Omental fat pad (tissue), 4 donors: ENCODE data around the gene TNFSF9. TPM values are rescaled to one million over a fixed set of nuclear protein-coding genes. Genes with fewer than 3 reads are reported as not detected.

Experiments
- ATAC-seq: fragments of 150-250 bp; one replicate; pipeline ENCODE4 v1.9.1; 2016; ENCODE audit warnings: mild to moderate bottlenecking, moderate library complexity; ENCODE audit not compliant: low FRiP score
- DNase-seq: peaks from one replicate; pipeline ENCODE4 v3.0.0-alpha.2; 2019; ENCODE audit warnings: low spot score
- total RNA-seq, 4 donors: library from RNA; depleted of rRNA; stranded (reverse); fragments of >200 nt; gene quantifications; one replicate each; pipeline ENCODE4 v1.1.0, GENCODE V29; 2016
- TF ChIP-seq, protein P1 (sequence below), 3 donors: fragments of 450-650 bp; IDR thresholded peaks; one replicate each; pipeline ENCODE4 v1.5.1; 2016 to 2017; ENCODE audit warnings: antibody characterized with exemption in 3 of 3, mild to moderate bottlenecking in 3 of 3, moderate library complexity in 2 of 3

TNFSF9 gene
- total RNA-seq, 4 donors from 2014 or later, result 0.94 to 4.2 (median 1.4) TPM

DNA sequence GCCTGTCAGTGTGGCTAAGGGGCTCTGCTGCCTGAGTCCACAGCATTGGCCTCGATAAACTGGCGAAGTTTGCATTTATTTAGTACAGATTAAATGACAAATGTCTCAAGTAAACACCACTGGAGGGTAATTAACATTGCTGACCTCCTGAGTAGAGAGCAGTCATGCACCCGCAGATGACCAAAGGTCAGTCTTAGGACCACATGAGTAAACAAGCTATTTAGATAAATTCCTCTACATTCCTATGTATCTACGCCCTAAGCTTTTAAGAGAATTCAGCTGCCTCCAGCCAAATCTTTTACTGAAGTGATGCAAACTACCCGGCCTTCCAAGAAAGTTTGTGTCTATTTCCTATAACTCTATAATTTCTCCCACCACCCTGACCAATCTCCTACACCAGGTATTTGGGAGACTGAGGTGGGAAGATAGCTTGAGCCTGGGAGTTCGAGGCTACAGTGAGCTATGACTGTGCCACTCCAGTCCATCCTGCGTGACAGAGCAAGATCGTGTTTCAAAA lies 37.2 kb downstream of the TNFSF9 start:
- ATAC-seq, result no peak
- TF ChIP-seq, protein P1, sequence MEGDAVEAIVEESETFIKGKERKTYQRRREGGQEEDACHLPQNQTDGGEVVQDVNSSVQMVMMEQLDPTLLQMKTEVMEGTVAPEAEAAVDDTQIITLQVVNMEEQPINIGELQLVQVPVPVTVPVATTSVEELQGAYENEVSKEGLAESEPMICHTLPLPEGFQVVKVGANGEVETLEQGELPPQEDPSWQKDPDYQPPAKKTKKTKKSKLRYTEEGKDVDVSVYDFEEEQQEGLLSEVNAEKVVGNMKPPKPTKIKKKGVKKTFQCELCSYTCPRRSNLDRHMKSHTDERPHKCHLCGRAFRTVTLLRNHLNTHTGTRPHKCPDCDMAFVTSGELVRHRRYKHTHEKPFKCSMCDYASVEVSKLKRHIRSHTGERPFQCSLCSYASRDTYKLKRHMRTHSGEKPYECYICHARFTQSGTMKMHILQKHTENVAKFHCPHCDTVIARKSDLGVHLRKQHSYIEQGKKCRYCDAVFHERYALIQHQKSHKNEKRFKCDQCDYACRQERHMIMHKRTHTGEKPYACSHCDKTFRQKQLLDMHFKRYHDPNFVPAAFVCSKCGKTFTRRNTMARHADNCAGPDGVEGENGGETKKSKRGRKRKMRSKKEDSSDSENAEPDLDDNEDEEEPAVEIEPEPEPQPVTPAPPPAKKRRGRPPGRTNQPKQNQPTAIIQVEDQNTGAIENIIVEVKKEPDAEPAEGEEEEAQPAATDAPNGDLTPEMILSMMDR (IDR thresholded peaks at IDR 0.05), result no peak
- DNase-seq, result no peak

DNA sequence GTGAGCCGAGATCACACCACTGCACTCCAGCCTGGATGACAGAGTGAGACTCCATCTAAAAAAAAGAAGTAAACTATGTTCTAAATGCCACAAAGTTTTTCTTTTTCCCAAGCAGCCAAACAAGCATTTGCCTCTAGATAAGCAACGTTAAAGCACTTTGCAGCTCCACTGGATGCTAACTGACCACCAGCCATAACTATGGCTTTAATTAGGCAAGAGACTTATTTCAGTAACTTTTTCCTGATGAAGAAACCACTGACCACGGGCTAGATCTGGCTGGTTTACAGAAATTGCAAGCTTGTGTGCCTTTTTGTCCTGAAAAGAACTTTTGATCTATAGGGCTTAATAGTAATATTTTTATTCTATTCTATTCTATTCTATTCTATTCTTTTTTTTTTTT lies 38.0 kb downstream of the TNFSF9 start:
- DNase-seq (no peak), ATAC-seq (no peak)
- TF ChIP-seq, protein P1 (IDR thresholded peaks at IDR 0.05), result no peak

DNA sequence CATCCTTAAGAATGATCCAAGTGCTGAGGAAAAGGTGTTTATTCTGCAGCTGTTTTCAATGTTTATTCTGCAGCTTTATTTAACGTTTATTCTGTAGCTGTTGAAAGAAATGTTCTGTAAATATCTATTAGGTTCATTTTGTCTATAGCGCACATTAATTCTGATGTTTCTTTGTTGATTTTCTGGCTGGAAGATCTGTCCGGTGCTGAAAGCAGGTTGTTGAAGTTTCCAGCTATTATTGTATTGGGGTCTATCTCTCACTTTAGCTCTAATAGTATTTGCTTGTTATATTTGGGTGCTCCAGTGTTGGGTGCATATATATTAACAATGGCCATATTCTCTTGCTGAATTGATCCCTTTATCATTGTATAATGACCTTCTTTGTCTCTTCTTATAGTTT lies 39.9 kb downstream of the TNFSF9 start:
- no peak for ATAC-seq
- DNase-seq, result no peak
- TF ChIP-seq, protein P1 (IDR thresholded peaks at IDR 0.05), result no peak

DNA sequence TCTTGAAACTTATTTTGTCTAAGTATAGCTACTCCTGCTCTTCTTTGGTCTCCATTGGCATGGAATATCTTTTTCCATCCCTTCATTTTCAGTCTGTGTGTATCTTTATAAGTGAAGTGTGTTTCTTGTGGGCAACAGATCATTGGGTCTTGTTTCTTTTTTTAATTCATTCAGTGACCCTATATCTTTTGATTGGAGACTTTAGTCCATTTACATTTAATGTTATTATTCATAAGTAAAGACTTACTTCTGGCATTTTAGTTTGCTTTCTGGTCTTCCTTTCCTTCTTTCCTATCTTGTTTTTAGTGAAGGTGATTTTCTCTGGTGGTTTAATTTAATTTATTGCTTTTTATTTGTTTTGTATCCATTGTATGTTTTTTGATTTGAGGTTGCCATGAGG lies 40.3 kb downstream of the TNFSF9 start:
- DNase-seq, result no peak
- no peak for ATAC-seq

DNA sequence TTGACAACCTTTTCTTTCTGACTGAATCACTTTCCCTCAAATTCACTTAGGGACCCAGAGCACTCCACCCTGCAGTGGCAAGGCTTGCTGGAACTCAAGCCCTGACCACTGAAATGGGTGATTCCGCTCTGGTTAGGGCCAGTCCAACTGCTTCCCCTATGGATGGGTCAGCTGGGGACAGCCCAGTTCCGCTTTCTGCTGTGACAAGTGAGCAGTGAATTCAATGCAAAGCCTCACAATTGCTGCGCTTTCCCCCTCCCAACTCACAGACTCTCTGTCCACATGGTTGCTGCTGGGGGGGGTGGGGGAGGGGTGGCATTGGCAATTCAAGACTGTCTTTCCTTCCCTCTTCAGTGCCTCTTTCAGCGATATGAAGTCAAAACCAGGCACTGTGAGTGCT lies 41.4 kb downstream of the TNFSF9 start:
- DNase-seq (no peak), ATAC-seq (no peak)
- TF ChIP-seq, protein P1 (IDR thresholded peaks at IDR 0.05), result no peak

More for the DNA sequence above, 40.3 kb downstream of the TNFSF9 start:
- TF ChIP-seq, protein P1 (IDR thresholded peaks at IDR 0.05), result no peak

DNA sequence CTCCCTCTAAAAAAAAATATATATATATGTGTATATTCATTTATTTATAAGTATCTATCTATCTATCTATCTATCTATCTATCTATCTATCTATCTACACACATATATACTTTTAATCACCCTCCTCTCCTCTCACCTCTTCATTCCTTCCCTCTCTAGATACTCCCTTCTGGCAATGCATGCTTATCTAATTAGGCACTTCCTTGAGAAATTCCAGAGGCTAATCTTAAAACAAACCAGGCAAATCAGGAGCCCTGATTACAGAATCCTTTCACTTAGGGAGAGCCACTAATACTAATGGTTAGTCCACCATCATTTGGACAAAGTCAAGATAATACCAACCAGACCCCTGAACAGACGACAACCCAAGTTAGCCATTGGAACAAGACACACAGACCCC lies 42.5 kb downstream of the TNFSF9 start:
- TF ChIP-seq, protein P1 (IDR thresholded peaks at IDR 0.05), result no peak
- DNase-seq, result no peak
- ATAC-seq, result no peak

DNA sequence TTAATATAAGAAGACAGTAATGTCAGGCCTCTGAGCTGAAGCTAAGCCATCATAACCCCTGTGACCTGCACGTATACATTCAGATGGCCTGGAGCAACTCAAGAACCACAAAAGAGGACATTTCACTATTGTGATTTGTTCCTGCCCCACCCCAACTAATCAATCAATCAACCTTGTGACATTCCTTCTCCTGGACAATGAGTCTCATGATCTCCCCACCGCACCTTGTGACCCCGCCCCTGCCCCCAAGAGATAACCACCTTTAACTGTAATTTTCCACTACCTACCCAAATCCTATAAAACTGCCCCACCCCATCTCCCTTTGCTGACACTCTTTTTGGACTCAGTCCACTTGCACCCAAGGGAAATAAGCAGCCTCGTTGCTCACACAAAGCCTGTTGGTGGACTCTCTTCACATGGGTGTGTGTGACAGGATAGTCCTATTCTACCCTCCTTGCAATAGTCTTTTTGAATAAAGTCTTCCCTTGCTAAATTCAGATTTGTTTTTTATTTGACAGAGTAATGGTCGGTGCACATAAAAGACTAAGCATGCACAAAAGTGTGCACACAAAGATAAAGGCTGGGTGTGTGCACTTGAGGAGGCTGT lies 46.1 kb downstream of the TNFSF9 start:
- TF ChIP-seq, protein P1 (IDR thresholded peaks at IDR 0.05), result no peak
- ATAC-seq, result no peak
- DNase-seq, result no peak
